C4-2B (cell line): Measurements from ENCODE around the gene NELFCD.

Source experiments
- ZFX ChIP-seq: fragments of 450-650 bp; IDR thresholded peaks from 2 replicates; pipeline ENCODE4 v1.6.1; 2017
- TF ChIP-seq, protein P1 (sequence below): fragments of 450-650 bp; conservative IDR thresholded peaks from 2 replicates; pipeline ENCODE4 v1.5.1; 2017; ENCODE audit warnings: mild to moderate bottlenecking

GRCh38 chr20:59006864-59007664 is 26.0 kb downstream of the NELFCD start, which contains the start of gene CTSZ:
- TF ChIP-seq, protein P1, sequence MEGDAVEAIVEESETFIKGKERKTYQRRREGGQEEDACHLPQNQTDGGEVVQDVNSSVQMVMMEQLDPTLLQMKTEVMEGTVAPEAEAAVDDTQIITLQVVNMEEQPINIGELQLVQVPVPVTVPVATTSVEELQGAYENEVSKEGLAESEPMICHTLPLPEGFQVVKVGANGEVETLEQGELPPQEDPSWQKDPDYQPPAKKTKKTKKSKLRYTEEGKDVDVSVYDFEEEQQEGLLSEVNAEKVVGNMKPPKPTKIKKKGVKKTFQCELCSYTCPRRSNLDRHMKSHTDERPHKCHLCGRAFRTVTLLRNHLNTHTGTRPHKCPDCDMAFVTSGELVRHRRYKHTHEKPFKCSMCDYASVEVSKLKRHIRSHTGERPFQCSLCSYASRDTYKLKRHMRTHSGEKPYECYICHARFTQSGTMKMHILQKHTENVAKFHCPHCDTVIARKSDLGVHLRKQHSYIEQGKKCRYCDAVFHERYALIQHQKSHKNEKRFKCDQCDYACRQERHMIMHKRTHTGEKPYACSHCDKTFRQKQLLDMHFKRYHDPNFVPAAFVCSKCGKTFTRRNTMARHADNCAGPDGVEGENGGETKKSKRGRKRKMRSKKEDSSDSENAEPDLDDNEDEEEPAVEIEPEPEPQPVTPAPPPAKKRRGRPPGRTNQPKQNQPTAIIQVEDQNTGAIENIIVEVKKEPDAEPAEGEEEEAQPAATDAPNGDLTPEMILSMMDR = no peak
- TF ChIP-seq ZFX = peak; percentile 90; the same call in 1 of the 2 replicates
